BJ (cell line): Measurements from ENCODE around the gene HUS1B. TPM values are rescaled to one million over a fixed set of nuclear protein-coding genes. Genes with fewer than 3 reads are reported as not detected.

Experiments
- CTCF ChIA-PET: fragments of 350-600 bp; formaldehyde crosslinking; extraction: SDS; loops from one replicate; lab custom pipeline; 2021; ENCODE audit warnings: antibody characterized with exemption, inconsistent platforms; lab: Yijun Ruan, JAX
- POLR2A ChIA-PET: fragments of 300-600 bp; sonication (Branson Sonifier 250); formaldehyde crosslinking; extraction: SDS; loops from one replicate; lab custom pipeline; 2021; ENCODE audit warnings: antibody characterized with exemption; lab: Charles Lee
- DNase-seq: peaks from one replicate; pipeline ENCODE4 v3.0.0-alpha.2; 2011; ENCODE audit warnings: low read depth
- H3K27me3 ChIP-seq: 2 replicates; pipeline ENCODE4 v1.6.0; 2011; ENCODE audit warnings: low read length; ENCODE audit not compliant: control insufficient read depth, insufficient read depth
- H3K36me3 ChIP-seq: 2 replicates; pipeline ENCODE4 v1.5.1; 2011; ENCODE audit warnings: low read length; ENCODE audit not compliant: control insufficient read depth, insufficient read depth
- H3K4me3 ChIP-seq: 2 replicates; pipeline ENCODE4 v1.5.1; 2011; ENCODE audit warnings: low read depth, mild to moderate bottlenecking, control low read depth, low read length
- polyA plus RNA-seq: library from polyadenylated mRNA; depleted of rRNA; stranded (reverse); fragments of >200 nt; gene quantifications from 2 replicates; pipeline ENCODE4 v1.2.3, GENCODE V29; 2011
- TF ChIP-seq, protein P1 (sequence below): IDR thresholded peaks from 2 replicates; pipeline ENCODE4 v1.5.1; 2011; ENCODE audit warnings: low read depth, mild to moderate bottlenecking, control low read depth, inconsistent platforms, low read length, moderate library complexity; ENCODE audit not compliant: insufficient read depth

The HUS1B gene
- polyA plus RNA-seq, 1 experiment, result 0.10 TPM

DNA sequence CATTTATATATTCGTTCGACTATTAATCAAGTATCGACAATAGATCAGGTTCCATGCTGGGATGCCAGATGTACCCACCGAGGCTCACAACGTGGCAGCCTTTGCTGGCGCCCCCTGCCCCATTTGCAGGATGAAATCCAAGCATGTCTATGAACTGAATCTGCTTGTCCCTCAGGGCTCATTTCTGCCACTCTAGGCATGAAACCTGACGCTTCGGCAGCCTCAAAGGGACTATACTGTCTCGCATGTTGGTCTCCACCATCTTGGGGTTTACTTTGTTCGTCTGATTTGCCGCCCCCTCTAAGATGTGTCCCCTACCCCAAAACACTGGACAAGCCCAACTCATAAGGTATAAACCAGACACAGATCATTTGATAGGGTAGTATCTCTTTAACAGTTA, 36.7 kb downstream of the HUS1B start:
- no peak for DNase-seq
- Histone ChIP-seq H3K27me3 (no peaks in the 10 kb centered on the region), H3K36me3 (no peaks in the 10 kb centered on the region; the same call in 1 of the 2 replicates), H3K4me3 (no peak overlapping the region)
- ChIA-PET POLR2A (no interaction called here), CTCF (no interaction called here)
- TF ChIP-seq, protein P1, sequence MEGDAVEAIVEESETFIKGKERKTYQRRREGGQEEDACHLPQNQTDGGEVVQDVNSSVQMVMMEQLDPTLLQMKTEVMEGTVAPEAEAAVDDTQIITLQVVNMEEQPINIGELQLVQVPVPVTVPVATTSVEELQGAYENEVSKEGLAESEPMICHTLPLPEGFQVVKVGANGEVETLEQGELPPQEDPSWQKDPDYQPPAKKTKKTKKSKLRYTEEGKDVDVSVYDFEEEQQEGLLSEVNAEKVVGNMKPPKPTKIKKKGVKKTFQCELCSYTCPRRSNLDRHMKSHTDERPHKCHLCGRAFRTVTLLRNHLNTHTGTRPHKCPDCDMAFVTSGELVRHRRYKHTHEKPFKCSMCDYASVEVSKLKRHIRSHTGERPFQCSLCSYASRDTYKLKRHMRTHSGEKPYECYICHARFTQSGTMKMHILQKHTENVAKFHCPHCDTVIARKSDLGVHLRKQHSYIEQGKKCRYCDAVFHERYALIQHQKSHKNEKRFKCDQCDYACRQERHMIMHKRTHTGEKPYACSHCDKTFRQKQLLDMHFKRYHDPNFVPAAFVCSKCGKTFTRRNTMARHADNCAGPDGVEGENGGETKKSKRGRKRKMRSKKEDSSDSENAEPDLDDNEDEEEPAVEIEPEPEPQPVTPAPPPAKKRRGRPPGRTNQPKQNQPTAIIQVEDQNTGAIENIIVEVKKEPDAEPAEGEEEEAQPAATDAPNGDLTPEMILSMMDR, result no peak

DNA sequence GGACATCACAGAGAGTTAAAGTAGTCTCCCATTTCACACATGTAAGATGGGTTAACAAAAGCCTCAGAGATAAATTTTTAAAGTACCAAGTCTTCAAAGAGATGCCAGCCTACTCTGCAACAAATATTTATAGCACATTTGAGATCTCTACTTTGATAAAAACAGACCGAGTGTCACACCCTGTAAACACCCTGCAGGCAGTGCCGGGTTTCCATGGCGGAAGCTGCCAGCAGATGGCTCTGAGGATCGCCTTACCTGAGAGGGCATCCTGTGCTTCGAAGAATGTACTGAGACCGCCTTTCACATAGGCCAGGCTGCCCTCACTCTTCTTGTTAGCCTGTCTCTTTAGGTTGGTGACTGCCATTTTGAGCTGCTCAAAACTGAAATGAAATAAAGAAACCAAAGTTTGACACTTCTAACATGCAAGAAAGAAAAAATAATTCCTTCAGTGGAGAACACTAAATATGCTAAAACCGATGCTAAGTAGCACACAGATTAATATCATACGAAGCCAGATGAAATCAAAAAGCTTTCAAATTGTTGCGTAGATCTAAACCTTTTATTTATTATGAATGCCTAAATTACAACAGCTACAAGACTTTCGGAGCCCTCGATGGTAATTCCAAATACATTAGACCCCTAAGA, 39.3 kb downstream of the HUS1B start:
- CTCF ChIA-PET, result interaction anchor here (0.8 to 2.7 kb wide), 3 partner anchors 24 to 329 kb away, joined by 3 to 10 read pairs (median 5); no protein-coding TSS in a partner anchor
- no peak for DNase-seq
- Histone ChIP-seq H3K4me3 (no peak overlapping the region), H3K27me3 (no peaks in the 10 kb centered on the region), H3K36me3 (peaks cover 2% of the 10 kb centered on the region; the same call in 1 of the 2 replicates)
- TF ChIP-seq, protein P1, result no peak
- POLR2A ChIA-PET, result no interaction called here

DNA sequence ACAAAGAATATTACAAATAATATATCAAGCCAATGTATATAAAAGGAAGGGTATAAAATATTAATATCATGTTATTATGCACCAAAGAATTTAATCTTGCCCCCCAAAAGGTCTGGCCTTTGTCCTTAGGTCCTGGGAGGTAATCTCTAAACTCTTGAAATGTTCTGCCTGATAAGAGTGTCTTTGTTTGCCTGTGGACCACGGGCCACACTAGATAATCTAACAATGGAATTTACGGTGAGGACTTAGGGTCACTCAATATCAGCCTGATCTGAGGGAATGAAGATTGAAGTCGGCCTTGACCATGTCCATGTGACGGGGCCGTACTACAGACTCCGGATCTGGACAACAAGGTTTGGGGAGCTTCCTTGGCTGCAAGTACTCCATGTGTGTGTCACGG, 42.9 kb downstream of the HUS1B start:
- ChIA-PET CTCF (interaction anchor here (1.0 to 1.1 kb wide), 3 partner anchors 18 to 823 kb away, joined by 3 to 6 read pairs (median 3); no protein-coding TSS in a partner anchor), POLR2A (interaction anchor here (0.7 kb wide), 1 partner anchor 44 kb away, joined by 3 read pairs; no protein-coding TSS in a partner anchor)
- no peak overlapping the region for H3K4me3 ChIP-seq
- H3K27me3 ChIP-seq, result no peaks in the 10 kb centered on the region
- peaks cover 2% of the 10 kb centered on the region; the same call in 1 of the 2 replicates for H3K36me3 ChIP-seq
- no peak for DNase-seq
- TF ChIP-seq, protein P1, result no peak

DNA sequence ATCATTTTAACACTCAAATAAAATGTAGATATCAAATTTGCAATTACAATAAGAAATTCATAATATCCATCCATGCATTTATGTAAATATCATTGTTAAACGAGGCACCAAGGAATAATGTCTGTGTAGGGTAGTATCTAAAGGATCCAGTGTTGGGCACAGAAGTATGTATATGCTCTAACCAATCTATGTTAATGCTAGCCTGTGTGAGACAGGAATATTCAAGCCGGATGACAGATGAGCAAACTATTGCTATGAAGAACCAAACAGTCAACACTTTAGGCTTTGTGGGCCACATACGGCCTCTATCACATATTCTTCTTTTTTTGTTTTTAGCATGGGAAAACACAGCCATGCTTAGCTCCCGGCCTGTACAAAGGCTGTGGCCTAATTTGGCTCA, 45.0 kb downstream of the HUS1B start:
- POLR2A ChIA-PET, result no interaction called here
- CTCF ChIA-PET, result no interaction called here
- Histone ChIP-seq H3K27me3 (no peaks in the 10 kb centered on the region), H3K36me3 (peaks cover 2% of the 10 kb centered on the region; the same call in 1 of the 2 replicates), H3K4me3 (no peak overlapping the region)
- no peak for DNase-seq
- TF ChIP-seq, protein P1, result no peak

DNA sequence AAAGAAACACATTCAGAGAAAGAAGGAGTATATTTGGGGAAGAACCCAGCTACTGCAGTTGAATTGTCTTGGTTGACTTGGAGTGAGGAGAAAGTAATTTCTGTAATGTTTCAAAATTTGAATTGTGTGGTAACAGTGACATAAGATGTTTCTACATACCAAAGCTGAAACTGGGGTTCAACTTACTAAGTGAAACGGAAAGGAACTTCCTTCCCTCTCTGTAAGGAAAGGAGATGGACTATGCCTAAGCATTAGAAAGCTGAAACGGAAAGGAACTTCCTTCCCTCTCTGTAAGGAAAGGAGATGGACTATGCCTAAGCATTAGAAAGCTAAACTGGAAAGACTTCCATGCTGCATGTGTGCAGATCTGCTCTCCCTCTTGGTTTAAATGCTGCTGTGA, 46.0 kb downstream of the HUS1B start:
- DNase-seq, result no peak
- POLR2A ChIA-PET, result no interaction called here
- CTCF ChIA-PET, result interaction anchor here (0.9 kb wide), 1 partner anchor 18 kb away, joined by 3 read pairs; no protein-coding TSS in a partner anchor
- no peak overlapping the region for H3K4me3 ChIP-seq
- no peaks in the 10 kb centered on the region for H3K27me3 ChIP-seq
- TF ChIP-seq, protein P1, result no peak
- H3K36me3 ChIP-seq, result peaks cover 2% of the 10 kb centered on the region
